HG03039 (cell line): ENCODE results near the gene CIB1.
"Not testable (repeated sequence)": the region's sequence is repeated elsewhere in the genome, so short reads cannot be mapped to it uniquely, and the experiment has no call there.

Source experiments
- ATAC-seq: cut with Tn5 transposase; IDR thresholded peaks from one replicate; pipeline ENCODE4 v1.9.1; 2021; ENCODE audit warnings: mild to moderate bottlenecking, moderate library complexity; ENCODE audit not compliant: unreplicated experiment

The CIB1 gene

DNA sequence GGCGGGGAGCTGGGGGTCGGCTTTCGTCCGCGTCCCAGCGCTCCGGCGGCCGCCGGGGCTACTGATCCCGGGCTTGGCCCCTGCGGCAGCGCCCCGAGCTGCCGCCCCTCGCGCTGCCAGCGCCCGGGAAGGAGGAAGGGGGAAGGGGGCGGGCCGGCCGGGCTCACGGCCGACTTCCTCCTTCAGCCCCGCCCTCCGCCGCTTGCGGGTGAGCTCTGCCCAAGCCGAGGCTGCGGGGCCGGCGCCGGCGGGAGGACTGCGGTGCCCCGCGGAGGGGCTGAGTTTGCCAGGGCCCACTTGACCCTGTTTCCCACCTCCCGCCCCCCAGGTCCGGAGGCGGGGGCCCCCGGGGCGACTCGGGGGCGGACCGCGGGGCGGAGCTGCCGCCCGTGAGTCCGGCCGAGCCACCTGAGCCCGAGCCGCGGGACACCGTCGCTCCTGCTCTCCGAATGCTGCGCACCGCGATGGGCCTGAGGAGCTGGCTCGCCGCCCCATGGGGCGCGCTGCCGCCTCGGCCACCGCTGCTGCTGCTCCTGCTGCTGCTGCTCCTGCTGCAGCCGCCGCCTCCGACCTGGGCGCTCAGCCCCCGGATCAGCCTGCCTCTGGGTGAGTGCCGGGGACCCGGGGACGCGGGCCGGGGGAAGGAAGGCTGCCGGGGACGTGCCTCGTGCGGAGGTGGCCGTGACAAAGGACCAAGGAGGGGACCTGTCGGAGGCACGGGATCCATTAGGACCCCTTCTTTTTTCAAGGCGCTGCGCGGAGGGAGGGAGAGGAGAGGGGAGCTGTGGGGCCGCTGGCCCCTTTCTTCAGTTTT lies 32.4 kb downstream of the CIB1 start, which contains the start of gene SEMA4B:
SEMA4B (plus strand) TSS at position 201 of the 814 bp plus-strand sequence; CDS start at position 450, 249 bp downstream.
- ATAC-seq, result peak; percentile 67

GRCh38 chr15:90200534-90201129 lies 33.1 kb downstream of the CIB1 start:
- peak; percentile 7 for ATAC-seq

DNA sequence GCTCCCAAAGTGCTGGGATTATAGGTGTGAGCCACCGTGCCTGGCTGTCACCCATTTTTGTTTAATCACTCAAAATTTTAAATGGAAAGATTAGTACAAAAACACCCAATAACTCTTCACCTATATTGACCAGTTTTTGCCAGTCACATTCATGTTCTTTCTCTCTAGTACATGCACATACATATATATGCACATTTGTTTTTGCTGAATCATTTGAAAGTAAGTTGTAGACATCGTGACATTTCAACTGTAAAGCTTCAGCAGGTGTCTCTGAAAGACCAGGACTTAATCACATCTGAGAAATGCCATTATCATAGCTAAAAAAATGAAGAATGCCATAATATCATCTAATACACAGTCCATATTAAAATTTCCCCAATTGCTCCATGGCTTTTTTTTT lies 39.1 kb downstream of the CIB1 start:
- ATAC-seq, result no peak

DNA sequence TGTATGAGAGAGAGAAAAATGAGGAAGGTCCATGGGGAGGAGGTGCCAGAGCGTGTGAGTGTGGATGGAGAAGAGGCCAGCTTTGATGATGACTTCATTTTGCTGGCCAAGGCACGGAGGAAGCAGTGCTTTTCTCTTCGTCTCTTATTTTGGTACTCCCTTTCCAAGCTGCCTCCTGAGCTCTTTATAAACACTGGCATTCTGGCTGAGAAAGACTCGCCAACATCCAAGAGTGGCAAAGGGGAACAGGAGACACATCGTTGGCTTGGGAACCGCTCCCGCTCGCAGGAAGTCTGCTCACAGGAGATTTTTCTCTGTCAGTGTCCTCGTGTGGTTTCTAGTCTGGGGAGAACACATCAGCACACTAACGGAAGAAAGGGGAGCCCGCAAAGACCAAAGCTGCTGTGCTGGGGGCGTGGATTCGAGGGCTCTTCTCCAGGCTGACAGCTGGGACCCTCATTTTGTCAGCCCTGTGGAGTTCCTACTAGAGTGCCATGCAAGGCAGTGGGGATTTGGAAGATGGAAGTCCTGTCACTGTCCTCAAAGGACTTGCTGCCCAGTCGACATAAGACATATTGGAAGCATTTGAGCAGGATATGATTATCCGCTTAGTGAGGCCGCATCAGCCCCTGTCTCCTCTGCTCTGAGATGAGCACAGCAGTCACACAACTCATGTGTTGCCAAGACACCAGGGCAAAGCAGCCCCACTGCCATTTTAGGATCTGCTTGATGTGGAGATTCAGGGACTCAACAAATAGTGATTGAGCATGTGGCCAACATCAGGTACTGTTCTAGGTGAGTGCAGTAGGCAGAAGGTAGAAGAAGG lies 40.6 kb downstream of the CIB1 start:
- ATAC-seq, result no peak

- no peak for ATAC-seq
Observed at GRCh38 chr15:90191794-90192509, 41.8 kb downstream of the CIB1 start.

- no peak for ATAC-seq
Observed at GRCh38 chr15:90191344-90191687, 42.4 kb downstream of the CIB1 start.

DNA sequence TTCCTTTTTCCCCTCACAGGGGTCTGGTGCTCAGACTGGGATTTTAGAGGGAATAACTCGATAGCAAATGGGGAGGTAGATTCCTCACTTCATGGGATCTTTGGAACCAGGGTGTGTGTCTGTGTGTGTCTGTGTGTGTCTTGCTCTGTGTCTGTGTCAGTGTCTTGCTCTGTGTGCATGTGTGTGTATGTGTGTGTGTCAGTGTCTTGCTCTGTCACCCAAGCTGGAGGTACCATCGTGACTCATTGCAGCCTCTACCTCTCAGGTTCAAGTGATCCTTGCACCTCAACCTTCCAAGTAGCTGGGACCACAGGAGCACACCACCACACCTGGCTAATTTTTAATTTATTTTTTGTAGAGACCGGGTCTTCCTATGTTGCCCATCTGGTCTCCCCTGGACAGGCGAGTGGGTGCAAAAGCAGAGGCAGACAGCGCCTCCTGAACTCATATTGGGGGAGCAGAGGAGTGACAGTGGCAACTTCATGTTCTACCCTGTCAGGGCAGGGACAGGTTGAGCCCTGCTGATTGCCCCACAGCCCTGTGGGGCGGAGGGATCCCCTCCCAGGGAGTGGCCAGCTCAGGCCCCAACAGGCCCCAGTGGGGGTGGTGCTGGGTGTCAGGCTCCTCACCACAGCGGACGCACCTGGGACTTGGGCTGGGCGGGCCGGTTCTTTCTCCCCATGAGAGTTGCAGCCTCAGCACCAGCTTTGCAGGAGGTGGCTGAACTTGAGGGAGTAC lies 43.0 kb downstream of the CIB1 start:
- ATAC-seq, result no peak

- no peak for ATAC-seq
Observed at GRCh38 chr15:90189781-90190467, 43.8 kb downstream of the CIB1 start.

DNA sequence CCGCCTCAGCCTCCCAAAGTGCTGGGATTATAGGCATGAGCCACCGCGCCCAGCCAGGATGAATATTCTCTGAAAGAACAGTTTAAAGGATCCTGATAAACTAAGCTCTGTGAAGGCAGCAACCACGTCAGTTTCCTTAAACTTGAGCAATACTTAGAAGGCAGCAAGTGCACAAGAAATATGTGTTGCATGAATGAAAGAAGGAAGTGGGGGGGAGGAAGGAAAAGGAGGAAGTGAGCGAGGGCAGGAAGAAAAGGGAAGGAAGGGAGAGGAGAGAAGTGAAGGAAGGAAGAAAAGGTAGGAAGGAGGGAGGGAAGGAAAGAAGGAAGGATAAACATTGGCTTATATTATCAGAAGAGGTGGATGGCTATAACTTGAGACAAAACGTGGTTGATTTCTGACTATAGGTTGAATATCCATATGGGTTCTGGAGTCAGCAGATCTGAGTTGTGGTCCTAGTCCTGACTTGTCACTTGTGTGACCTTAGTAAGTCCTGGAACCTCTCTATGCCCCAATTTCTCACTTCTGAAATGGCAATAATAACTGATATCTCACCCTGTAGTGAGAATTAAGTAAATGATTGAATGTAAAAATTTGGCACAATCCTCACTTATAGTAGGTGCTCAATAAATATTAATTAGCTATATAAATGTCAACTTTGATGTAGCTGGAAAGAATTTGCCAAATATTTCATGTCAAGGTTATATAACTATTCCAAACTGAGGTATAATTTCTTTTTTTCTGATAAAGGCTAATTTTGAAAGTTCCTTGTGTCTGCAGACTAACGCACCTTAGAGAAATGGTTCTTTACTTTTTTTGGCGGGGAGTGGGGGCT lies 44.6 kb downstream of the CIB1 start:
- no peak for ATAC-seq

GRCh38 chr15:90188065-90188464 lies 45.7 kb downstream of the CIB1 start:
- ATAC-seq, result not testable (repeated sequence)

DNA sequence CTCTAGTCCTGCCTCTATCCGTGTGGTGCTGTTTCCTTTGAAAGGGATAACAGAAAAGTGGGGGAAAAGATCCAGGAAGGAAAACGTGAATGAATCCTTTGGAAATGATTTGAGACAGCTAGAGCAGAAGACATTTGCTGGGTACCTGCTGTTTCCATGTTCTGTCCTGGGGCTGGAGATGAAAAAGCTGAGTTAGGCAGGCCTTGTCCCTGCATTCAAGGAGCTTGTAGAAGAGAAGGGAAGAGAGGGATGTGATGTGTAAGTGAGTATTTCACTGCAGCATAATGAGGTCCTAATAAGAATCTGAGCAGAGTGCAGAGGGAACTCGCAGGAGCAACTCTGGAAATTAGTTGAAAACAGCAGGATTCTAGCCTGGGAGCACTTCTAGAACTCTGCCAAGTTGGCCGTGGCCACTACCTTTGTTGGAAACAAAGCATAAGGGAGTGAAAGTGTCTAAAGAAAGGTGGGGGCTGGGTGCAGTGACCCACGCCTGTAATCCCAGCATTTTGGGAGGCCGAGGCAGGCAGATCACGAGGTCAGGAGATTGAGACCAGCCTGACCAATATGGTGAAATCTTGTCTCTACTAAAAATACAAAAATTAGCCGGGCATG lies 46.4 kb downstream of the CIB1 start:
- no peak for ATAC-seq

DNA sequence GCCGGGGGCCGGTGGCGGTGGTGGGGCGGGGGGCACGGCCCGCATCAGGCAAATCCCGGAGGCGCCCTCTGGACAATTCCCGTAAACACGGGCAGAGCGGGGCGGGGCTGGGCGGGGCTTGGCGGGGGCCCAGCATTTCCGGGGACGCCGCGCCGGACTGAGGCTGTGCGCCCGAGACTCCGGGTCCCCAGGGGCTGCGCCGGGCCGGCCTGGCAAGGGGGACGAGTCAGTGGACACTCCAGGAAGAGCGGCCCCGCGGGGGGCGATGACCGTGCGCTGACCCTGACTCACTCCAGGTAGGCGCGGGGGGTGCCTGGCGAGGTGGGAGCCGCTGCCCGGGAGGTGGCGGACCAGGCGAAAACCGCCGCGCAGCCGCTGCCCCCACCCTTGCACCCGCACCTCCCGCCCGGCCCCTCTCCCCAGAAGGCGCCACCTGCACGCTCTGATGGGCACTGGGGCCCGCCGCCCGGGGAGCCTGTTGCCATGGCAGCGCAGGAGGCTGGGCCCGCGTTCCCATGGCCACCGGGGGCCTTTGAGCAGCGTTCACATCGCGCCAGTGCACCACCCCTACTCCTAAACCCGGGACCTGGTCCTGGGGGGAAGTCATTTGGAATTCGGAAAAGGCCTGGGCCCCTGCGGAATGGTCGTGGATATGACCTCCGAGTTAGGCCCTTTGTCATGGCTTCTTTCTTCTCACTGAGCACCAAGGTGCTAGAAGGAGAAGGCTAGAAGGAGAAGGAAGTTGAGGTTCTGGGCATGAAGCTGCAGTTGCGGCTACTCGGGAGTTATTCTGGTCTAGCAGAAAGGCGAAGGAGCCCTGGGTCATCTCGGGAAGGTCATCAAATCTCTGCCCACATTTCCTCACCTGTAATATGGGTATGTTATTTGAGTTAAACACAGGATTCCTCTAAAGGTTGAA lies 48.7 kb downstream of the CIB1 start:
- no peak for ATAC-seq

GRCh38 chr15:90184119-90184785 lies 49.5 kb downstream of the CIB1 start:
- ATAC-seq, result no peak

- no peak for ATAC-seq
Observed at GRCh38 chr15:90181776-90182175, 52.0 kb downstream of the CIB1 start.
